H1 (cell line): Measurements from ENCODE around the gene PDE3A. TPM values are rescaled to one million over a fixed set of nuclear protein-coding genes. Genes with fewer than 3 reads are reported as not detected.

Experiments used
- polyA plus RNA-seq, 7 experiments: library from polyadenylated mRNA; depleted of rRNA in 3 of 7; stranded (reverse) in 5 of 7; unstranded in 2 of 7; fragments of >200 nt in 5 of 7; fragments of 200-250 nt in 2 of 7; gene quantifications; 1 replicate in 5 of 7; 2 replicates in 1 of 7; 4 replicates in 1 of 7; pipeline versions ENCODE4 v1.2.1 to v1.2.3, GENCODE V29; 2011 to 2013; ENCODE audit warnings: missing spikeins in 2 of 7, mixed read lengths in 2 of 7
- total RNA-seq: library from RNA; stranded (reverse); fragmentation: NEBNext Ultra II Directional; extraction: Animal tissue kit (Norgen Biotek cat#: 25700); gene quantifications from 2 replicates; pipeline ENCODE4 v1.2.1, GENCODE V29; 2021
- TF ChIP-seq, protein P1 (sequence below), 3 experiments: IDR thresholded peaks; 1 replicate in 2 of 3; 2 replicates in 1 of 3; pipeline versions ENCODE4 v1.5.1 to v1.6.1; 2011; ENCODE audit warnings: low read length in 3 of 3, mild to moderate bottlenecking in 3 of 3, inconsistent platforms in 2 of 3, low read depth in 1 of 3, moderate library complexity in 1 of 3; ENCODE audit not compliant: insufficient read depth in 1 of 3; ENCODE audit errors: control extremely low read depth in 1 of 3

PDE3A gene
- total and polyA plus RNA-seq, 2 of the 8 experiments (the other 6 are each of a cell fraction or from before 2014, with no cell fraction given), result 1.4 to 3.4 TPM

DNA sequence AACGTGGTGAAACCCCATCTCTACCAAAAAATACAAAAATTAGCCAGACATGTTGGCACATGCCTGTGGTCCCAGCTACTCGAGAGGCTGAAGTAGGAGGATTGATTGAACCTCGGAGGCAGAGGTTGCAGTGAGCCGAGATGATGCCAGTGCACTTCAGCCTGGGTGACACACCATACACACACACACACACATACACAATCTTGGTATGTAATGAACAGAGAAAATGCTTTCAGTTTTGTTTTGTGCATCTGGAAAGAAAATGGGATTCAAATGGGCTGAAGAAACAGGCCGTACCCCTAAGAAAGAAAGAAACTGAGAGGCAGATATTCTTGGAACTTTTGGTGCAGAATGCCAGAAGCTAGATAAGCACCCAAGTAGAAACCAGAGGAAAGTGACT is 107.2 kb downstream of the PDE3A start (continued):
- TF ChIP-seq, protein P1, sequence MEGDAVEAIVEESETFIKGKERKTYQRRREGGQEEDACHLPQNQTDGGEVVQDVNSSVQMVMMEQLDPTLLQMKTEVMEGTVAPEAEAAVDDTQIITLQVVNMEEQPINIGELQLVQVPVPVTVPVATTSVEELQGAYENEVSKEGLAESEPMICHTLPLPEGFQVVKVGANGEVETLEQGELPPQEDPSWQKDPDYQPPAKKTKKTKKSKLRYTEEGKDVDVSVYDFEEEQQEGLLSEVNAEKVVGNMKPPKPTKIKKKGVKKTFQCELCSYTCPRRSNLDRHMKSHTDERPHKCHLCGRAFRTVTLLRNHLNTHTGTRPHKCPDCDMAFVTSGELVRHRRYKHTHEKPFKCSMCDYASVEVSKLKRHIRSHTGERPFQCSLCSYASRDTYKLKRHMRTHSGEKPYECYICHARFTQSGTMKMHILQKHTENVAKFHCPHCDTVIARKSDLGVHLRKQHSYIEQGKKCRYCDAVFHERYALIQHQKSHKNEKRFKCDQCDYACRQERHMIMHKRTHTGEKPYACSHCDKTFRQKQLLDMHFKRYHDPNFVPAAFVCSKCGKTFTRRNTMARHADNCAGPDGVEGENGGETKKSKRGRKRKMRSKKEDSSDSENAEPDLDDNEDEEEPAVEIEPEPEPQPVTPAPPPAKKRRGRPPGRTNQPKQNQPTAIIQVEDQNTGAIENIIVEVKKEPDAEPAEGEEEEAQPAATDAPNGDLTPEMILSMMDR (IDR thresholded peaks at IDR 0.05; ENCODE audit: control extremely low read depth in 1 of 3, insufficient read depth in 1 of 3, low read depth in 1 of 3, low read length in 3 of 3), result no peak
